Osteoblast (primary cell): Measurements from ENCODE around the gene FPR3. TPM values are rescaled to one million over a fixed set of nuclear protein-coding genes. Genes with fewer than 3 reads are reported as not detected.

Source experiments
- DNase-seq: peaks from one replicate; pipeline ENCODE4 v3.0.0; 2011; ENCODE audit warnings: low spot score, mixed read lengths; ENCODE audit not compliant: insufficient read length; ENCODE audit errors: missing footprints
- H2AFZ ChIP-seq: 2 replicates; pipeline ENCODE4 v1.6.0; 2011; ENCODE audit warnings: mild to moderate bottlenecking, low read length
- H3K27ac ChIP-seq: 2 replicates; pipeline ENCODE4 v1.5.1; 2011; ENCODE audit warnings: mild to moderate bottlenecking, low read depth, low read length, moderate library complexity
- H3K27me3 ChIP-seq: 2 replicates; pipeline ENCODE4 v1.6.0; 2012; ENCODE audit warnings: mild to moderate bottlenecking, control low read depth, inconsistent platforms, low read length, moderate library complexity; ENCODE audit not compliant: insufficient read depth
- H3K36me3 ChIP-seq: 2 replicates; pipeline ENCODE4 v1.5.1; 2011; ENCODE audit warnings: mild to moderate bottlenecking, low read length, control low read depth, moderate library complexity; ENCODE audit not compliant: insufficient read depth
- H3K4me1 ChIP-seq: 2 replicates; pipeline ENCODE4 v1.5.1; 2011; ENCODE audit warnings: mild to moderate bottlenecking, low read length, control low read depth, moderate library complexity; ENCODE audit not compliant: insufficient read depth
- H3K4me2 ChIP-seq: 2 replicates; pipeline ENCODE4 v1.6.0; 2011; ENCODE audit warnings: mild to moderate bottlenecking, low read length; ENCODE audit not compliant: insufficient read depth
- H3K4me3 ChIP-seq: fragments of 200-600 bp; sonication (generic); 3 replicates; pipeline ENCODE4 v1.5.1; 2012; ENCODE audit warnings: mild to moderate bottlenecking, low read length, inconsistent platforms; ENCODE audit not compliant: insufficient read depth
- H3K79me2 ChIP-seq: 2 replicates; pipeline ENCODE4 v1.6.0; 2012; ENCODE audit warnings: mild to moderate bottlenecking, low read length, control low read depth, inconsistent platforms; ENCODE audit not compliant: insufficient read depth
- H3K9me3 ChIP-seq: 2 replicates; pipeline ENCODE4 v1.5.1; 2011; ENCODE audit warnings: low read depth, low read length, control low read depth
- H4K20me1 ChIP-seq: 2 replicates; pipeline ENCODE4 v1.6.0; 2012; ENCODE audit warnings: mild to moderate bottlenecking, low read length, control low read depth; ENCODE audit not compliant: insufficient read depth
- total RNA-seq: library from RNA; depleted of rRNA; stranded (reverse); fragments of >200 nt; gene quantifications from 2 replicates; pipeline ENCODE4 v1.2.3, GENCODE V29; 2012
- TF ChIP-seq, protein P1 (sequence below): IDR thresholded peaks from 2 replicates; pipeline ENCODE4 v1.5.1; 2011; ENCODE audit warnings: mild to moderate bottlenecking, low read depth, low read length, moderate library complexity; ENCODE audit errors: extremely low read depth

FPR3 gene
- total RNA-seq, 1 donor = 1.1 TPM

DNA sequence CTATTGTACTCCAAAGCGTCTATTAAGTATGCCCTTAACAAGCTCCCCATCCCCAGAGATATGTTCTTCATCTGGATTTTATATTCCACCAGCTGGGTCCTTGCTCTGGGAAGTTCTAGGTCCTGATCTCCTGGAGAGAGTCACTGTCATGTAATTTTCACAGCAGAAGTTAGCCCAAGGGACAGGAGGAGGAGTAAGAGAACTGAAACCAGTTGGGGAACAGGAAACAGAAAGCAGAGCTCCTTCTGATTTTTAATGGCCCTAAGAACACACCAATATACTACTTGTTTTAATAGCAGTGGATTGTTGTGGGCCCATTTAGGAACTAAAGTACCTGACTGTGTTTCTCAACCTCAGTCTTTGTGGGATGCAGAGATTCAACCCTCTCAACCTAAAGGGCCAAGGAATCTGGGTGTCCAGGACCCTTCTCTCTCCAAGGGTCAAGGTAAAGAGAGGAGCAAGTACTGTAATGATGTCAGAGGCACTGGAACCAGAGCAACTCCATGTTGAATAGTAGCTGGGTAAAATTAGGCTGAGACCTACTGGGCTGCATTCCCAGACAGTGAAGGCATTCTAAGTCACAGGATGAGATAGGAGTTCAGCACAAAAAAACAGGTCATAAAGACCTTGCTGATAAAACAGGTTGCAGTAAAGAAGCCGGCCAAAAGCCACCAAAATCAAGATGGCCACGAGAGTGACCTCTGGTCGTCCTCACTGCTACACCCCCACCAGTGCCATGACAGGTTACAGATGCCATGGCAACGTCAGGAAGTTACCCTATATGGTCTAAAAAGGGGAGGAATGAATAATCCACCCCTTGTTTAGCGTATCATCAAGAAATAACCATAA, 8.1 kb upstream of the FPR3 start:
- H3K9me3 ChIP-seq = no peaks in the 10 kb centered on the region
- H3K27ac ChIP-seq = no peak overlapping the region
- H3K27me3 ChIP-seq = no peaks in the 10 kb centered on the region
- H4K20me1 ChIP-seq = no peaks in the 10 kb centered on the region
- TF ChIP-seq, protein P1, sequence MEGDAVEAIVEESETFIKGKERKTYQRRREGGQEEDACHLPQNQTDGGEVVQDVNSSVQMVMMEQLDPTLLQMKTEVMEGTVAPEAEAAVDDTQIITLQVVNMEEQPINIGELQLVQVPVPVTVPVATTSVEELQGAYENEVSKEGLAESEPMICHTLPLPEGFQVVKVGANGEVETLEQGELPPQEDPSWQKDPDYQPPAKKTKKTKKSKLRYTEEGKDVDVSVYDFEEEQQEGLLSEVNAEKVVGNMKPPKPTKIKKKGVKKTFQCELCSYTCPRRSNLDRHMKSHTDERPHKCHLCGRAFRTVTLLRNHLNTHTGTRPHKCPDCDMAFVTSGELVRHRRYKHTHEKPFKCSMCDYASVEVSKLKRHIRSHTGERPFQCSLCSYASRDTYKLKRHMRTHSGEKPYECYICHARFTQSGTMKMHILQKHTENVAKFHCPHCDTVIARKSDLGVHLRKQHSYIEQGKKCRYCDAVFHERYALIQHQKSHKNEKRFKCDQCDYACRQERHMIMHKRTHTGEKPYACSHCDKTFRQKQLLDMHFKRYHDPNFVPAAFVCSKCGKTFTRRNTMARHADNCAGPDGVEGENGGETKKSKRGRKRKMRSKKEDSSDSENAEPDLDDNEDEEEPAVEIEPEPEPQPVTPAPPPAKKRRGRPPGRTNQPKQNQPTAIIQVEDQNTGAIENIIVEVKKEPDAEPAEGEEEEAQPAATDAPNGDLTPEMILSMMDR = no peak
- H3K4me2 ChIP-seq = no peak overlapping the region
- DNase-seq = no peak
- H3K36me3 ChIP-seq = no peaks in the 10 kb centered on the region
- H3K4me1 ChIP-seq = peaks cover 14% of the 10 kb centered on the region
- no peak overlapping the region for H3K4me3 ChIP-seq
- no peak overlapping the region for H2AFZ ChIP-seq
- H3K79me2 ChIP-seq = no peaks in the 10 kb centered on the region

DNA sequence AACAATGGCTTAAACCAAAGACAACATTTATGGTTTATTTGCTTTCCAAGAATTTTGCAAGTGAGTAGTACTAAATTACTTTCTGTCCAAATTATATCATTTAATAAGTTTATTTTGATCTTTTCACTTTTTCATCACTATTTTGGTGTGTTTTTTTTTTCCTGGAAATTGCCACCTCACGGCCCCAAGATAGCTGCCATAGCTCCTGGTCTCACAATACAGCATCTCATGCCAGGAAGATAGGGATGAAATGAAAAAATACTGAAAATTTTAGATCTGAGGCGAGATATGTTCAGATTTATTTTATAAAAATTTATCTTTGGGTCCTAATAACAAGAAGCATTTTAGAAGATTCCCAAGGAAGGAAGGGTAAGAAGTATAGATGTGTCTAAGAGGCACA, 6.9 kb upstream of the FPR3 start:
- Histone ChIP-seq H3K27ac (no peak overlapping the region), H4K20me1 (no peaks in the 10 kb centered on the region), H3K4me1 (peaks cover 14% of the 10 kb centered on the region), H3K79me2 (no peaks in the 10 kb centered on the region), H3K36me3 (no peaks in the 10 kb centered on the region), H3K9me3 (no peaks in the 10 kb centered on the region), H3K4me3 (no peak overlapping the region), H3K4me2 (no peak overlapping the region), H3K27me3 (no peaks in the 10 kb centered on the region), H2AFZ (no peak overlapping the region)
- DNase-seq = no peak
- TF ChIP-seq, protein P1 = no peak

DNA sequence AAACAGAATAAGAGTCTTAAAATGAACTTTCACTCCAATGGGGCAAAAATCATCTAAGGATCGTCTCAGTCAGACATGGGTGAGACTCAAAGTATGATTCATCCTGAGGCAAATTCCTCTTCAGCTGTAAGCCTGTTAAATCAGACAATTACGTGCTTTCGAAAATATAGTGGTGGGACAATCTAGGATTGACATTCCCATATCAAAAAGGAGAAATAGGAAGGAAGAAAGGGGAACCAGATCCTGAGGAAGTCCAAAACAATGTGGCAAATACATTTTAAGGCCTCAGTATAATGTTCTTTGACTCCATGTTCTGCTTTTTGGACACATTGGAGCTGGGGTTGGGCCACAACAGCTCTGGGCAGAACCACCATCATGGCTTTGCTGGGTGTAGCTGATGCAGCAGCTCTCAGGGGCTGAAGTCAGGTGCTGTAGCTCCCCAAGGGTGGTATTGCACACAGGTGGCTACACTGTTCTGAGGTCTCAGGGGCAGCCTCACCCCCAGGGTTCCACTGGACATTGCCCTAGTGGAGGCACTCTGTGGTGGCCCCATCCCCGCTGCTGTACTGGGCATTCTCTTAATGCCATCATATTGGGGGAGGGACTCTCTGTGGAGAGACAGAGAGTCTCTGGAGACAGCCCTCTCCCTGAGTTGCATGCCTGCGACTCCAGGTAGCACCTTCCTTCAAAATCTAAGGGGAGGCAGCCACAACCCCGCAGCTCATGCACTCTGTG, 5.7 kb upstream of the FPR3 start:
- Histone ChIP-seq H4K20me1 (no peaks in the 10 kb centered on the region), H3K27me3 (no peaks in the 10 kb centered on the region), H3K36me3 (no peaks in the 10 kb centered on the region), H2AFZ (peak overlapping the region; percentile 24), H3K79me2 (no peaks in the 10 kb centered on the region), H3K4me1 (peaks cover 13% of the 10 kb centered on the region), H3K9me3 (no peaks in the 10 kb centered on the region), H3K4me3 (no peak overlapping the region), H3K27ac (peak overlapping the region; percentile 24), H3K4me2 (no peak overlapping the region)
- DNase-seq = no peak
- TF ChIP-seq, protein P1 = no peak

DNA sequence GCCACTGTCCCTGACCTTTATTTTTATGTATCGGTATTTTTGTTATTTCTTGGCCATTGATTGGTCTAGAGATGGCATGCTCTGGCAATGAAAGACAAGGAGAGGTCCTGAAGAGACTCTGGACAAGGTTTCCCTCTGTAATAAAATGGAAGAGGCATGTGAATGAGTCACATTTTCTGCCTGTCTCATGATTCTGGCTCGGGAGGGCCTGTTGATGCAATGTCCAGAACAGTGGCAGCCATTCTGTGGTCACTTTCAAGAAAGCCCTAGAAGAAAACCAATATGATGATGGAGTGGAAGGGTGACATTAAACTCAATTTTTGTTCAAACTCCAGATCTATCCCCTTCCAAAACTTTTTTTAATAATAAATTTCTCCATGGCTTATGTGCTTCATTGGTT, 2.0 kb upstream of the FPR3 start:
- Histone ChIP-seq H3K27me3 (no peaks in the 10 kb centered on the region), H3K36me3 (no peaks in the 10 kb centered on the region), H3K27ac (no peak overlapping the region), H3K4me2 (no peak overlapping the region), H2AFZ (no peak overlapping the region), H3K9me3 (no peaks in the 10 kb centered on the region), H3K79me2 (no peaks in the 10 kb centered on the region), H3K4me3 (no peak overlapping the region), H3K4me1 (no peaks in the 10 kb centered on the region), H4K20me1 (no peaks in the 10 kb centered on the region)
- DNase-seq = no peak
- TF ChIP-seq, protein P1 = no peak
